IMR-90 (cell line): Measurements from ENCODE around the gene TRPM1.
A peak's percentile ranks its signal among the peaks of the same experiment; 100 is the strongest.

Experiments used
- CEBPB ChIP-seq: IDR thresholded peaks from 2 replicates; pipeline ENCODE4 v1.6.1; 2012; ENCODE audit warnings: low read depth, low read length, improper control_type of control experiment
- CTCF ChIP-seq: conservative IDR thresholded peaks from 2 replicates; pipeline ENCODE4 v1.5.1; 2012; ENCODE audit warnings: mild to moderate bottlenecking, low read depth, low read length, improper control_type of control experiment
- MAZ ChIP-seq: IDR thresholded peaks from 2 replicates; pipeline ENCODE4 v1.6.1; 2012; ENCODE audit warnings: low read depth, mild to moderate bottlenecking, low read length, improper control_type of control experiment, moderate library complexity, borderline replicate concordance
- MXI1 ChIP-seq: IDR thresholded peaks from 2 replicates; pipeline ENCODE4 v1.6.1; 2012; ENCODE audit warnings: low read depth, mild to moderate bottlenecking, low read length, moderate library complexity, borderline replicate concordance
- RAD21 ChIP-seq: IDR thresholded peaks from 2 replicates; pipeline ENCODE4 v1.6.1; 2012; ENCODE audit warnings: low read length, improper control_type of control experiment
- SMC3 ChIP-seq: fragments of 150-350 bp; IDR thresholded peaks from 2 replicates; pipeline ENCODE4 v1.6.1; 2016; ENCODE audit warnings: low read depth, mild to moderate bottlenecking, antibody characterized with exemption, low read length, moderate library complexity

DNA sequence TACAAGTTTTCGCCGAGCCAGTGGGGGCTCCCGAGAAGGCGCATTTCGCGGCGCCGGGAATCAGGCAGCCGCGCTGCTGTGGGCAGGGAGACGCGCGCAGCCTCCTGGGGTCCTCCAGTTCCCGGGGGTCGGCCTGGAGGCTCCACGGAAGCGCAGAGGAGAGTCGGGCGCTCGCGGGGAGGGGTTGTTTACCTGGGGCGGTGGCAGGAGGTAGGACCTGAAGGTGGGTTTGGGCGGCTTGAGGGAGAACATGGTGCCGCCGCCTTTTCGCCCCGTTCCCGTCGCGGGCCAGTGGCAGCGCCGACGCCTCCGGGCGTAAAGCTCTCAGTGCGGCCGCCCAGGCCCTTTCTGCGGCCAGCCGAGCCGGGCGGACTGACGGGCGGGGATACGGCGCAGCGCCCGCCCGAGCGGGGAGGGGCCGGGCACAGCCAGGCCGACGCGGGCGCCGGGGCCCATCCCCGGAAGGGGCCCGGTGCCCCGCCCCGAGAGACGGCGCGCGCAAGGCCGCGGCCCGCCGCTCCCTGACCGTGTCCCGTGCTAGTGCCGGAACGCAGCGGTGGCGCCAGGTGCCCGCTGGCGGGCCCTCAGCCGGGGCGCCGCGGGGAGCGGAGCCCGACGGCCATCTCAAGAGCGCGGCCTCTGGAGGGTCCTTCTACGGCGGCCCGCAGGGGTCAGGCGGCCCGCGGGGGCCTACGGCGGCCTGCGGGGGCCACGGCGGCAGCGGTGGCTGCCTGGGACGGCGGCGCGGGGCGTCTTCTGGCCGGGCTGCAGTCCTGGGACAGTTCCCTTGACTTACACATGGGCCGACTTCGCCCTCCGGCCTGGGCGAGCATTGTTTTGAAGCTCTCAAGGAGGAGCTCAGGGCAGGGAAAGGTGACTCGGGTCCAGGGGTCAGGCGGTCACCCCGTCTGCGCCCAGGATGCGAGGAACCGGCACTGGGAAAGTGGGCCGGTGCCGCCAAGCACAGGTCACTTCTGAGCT, 110.0 kb downstream of the TRPM1 start, which contains the start of gene MTMR10:
- TF ChIP-seq CTCF (0 out of 2 replicates have a peak, but pooled peaks have one; percentile 0), RAD21 (no peak), MAZ (peak; percentile 93), CEBPB (no peak), SMC3 (no peak), MXI1 (peak; percentile 7; the same call in 1 of the 2 replicates)
